IgD-negative memory B cell (primary cell): ENCODE measurements around the gene OR2M5. TPM values are rescaled to one million over a fixed set of nuclear protein-coding genes. Genes with fewer than 3 reads are reported as not detected.

ENCODE experiments used
- H3K27ac Mint-ChIP-seq, 3 donors: one replicate each; pipeline ENCODE4 v1.8.0; 2020 to 2022; ENCODE audit warnings: mild to moderate bottlenecking in 3 of 3, mixed read lengths in 3 of 3, moderate library complexity in 1 of 3
- H3K27me3 Mint-ChIP-seq: one replicate; pipeline ENCODE4 v1.8.0; 2021; ENCODE audit warnings: mixed read lengths
- H3K36me3 Mint-ChIP-seq: one replicate; pipeline ENCODE4 v1.8.0; 2020; ENCODE audit warnings: mild to moderate bottlenecking, mixed read lengths
- H3K4me1 Mint-ChIP-seq, 3 donors: one replicate each; pipeline ENCODE4 v1.8.0; 2020 to 2022; ENCODE audit warnings: mixed read lengths in 3 of 3, mild to moderate bottlenecking in 1 of 3
- H3K4me3 Mint-ChIP-seq, 4 donors: one replicate each; pipeline ENCODE4 v1.8.0; 2020 to 2022; ENCODE audit warnings: mild to moderate bottlenecking in 4 of 4, mixed read lengths in 4 of 4, moderate library complexity in 3 of 4
- H3K9me3 Mint-ChIP-seq, 3 donors: one replicate each; pipeline ENCODE4 v1.8.0; 2020 to 2021; ENCODE audit warnings: mixed read lengths in 3 of 3, mild to moderate bottlenecking in 1 of 3
- polyA plus RNA-seq: library from polyadenylated mRNA; unstranded; fragments of 300-500 nt; fragmentation: Illumina TruSeq; gene quantifications from one replicate; pipeline ENCODE4 v1.2.3, GENCODE V29; 2021

Gene OR2M5
- polyA plus RNA-seq, 1 donor from 2014 or later, result not detected

DNA sequence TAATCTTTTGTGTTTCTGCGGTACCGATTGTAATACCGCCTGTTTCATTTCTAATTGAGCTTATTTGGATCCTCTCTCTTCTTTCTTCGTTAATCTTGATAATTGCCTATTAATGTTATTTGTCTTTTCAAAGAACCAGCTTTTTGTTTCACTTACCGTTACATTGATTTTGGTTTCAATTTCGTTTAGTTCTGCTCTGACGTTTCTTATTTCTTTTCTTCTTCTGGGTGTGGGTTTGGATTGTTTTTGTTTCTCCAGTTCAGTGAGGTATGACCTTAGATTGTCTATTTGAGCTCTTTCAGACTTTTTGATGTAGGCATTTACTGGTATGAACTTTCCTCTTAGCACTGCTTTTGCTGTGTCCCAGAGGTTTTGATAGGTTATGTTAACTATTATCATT is 39.0 kb downstream of the OR2M5 start:
- H3K27ac Mint-ChIP-seq, result no peak overlapping the region
- peaks cover 1% of the 10 kb centered on the region for H3K27me3 Mint-ChIP-seq
- peaks cover 5 to 12% (median 12%) of the 10 kb centered on the region in 3 donors for H3K9me3 Mint-ChIP-seq
- peaks cover 0 to 1% (median 0%) of the 10 kb centered on the region in 3 donors for H3K4me1 Mint-ChIP-seq
- peaks cover 4% of the 10 kb centered on the region for H3K36me3 Mint-ChIP-seq
- H3K4me3 Mint-ChIP-seq, result no peak overlapping the region

- peaks cover under 1 to 13% (median 12%) of the 10 kb centered on the region in 3 donors for H3K9me3 Mint-ChIP-seq
- H3K27ac Mint-ChIP-seq, result no peak overlapping the region
- H3K4me1 Mint-ChIP-seq, result peaks cover 0 to 1% (median 0%) of the 10 kb centered on the region in 3 donors
- peaks cover under 1% of the 10 kb centered on the region for H3K27me3 Mint-ChIP-seq
- no peak overlapping the region for H3K4me3 Mint-ChIP-seq
- no peaks in the 10 kb centered on the region for H3K36me3 Mint-ChIP-seq
Observed at GRCh38 chr1:248187363-248187762, 42.4 kb downstream of the OR2M5 start.

GRCh38 chr1:248189026-248189425 is 44.1 kb downstream of the OR2M5 start:
- no peaks in the 10 kb centered on the region for H3K27me3 Mint-ChIP-seq
- H3K9me3 Mint-ChIP-seq, result peaks cover 4 to 20% (median 7%) of the 10 kb centered on the region in 3 donors
- H3K27ac Mint-ChIP-seq, result no peak overlapping the region
- H3K4me3 Mint-ChIP-seq, result no peak overlapping the region
- H3K4me1 Mint-ChIP-seq, result peaks cover 0 to 1% (median 0%) of the 10 kb centered on the region in 3 donors
- H3K36me3 Mint-ChIP-seq, result peaks cover 3% of the 10 kb centered on the region

GRCh38 chr1:248194117-248194516 is 49.2 kb downstream of the OR2M5 start:
- no peaks in the 10 kb centered on the region for H3K4me1 Mint-ChIP-seq
- H3K4me3 Mint-ChIP-seq, result no peak overlapping the region

More at GRCh38 chr1:248194117-248194516, 49.2 kb downstream of the OR2M5 start:
- no peak overlapping the region for H3K27ac Mint-ChIP-seq
- H3K27me3 Mint-ChIP-seq, result no peaks in the 10 kb centered on the region
- peaks cover 3% of the 10 kb centered on the region for H3K36me3 Mint-ChIP-seq
- H3K9me3 Mint-ChIP-seq, result peaks cover 9 to 22% (median 10%) of the 10 kb centered on the region in 3 donors

Other genes with a start within 250 kb of the OR2M5 start
- gene OR2W3, start 249.6 kb upstream of the OR2M5 start, polyA plus RNA-seq, result 0.91 TPM
- gene OR2T8, start 224.9 kb upstream of the OR2M5 start, polyA plus RNA-seq, result not detected
- not detected for gene OR2AJ1, start 220.3 kb upstream of the OR2M5 start, polyA plus RNA-seq
- gene OR2L8, start 196.3 kb upstream of the OR2M5 start, polyA plus RNA-seq, result not detected
- not detected for gene OR2AK2, start 179.9 kb upstream of the OR2M5 start, polyA plus RNA-seq
- gene OR2L5, start 131.5 kb upstream of the OR2M5 start, polyA plus RNA-seq, result not detected
- not detected for gene OR2L2, start 115.1 kb upstream of the OR2M5 start, polyA plus RNA-seq
- gene OR2L3, start 98.3 kb upstream of the OR2M5 start, polyA plus RNA-seq, result not detected
- 0.39 TPM for gene OR2L13, start 50.0 kb upstream of the OR2M5 start, polyA plus RNA-seq
- gene OR2M2, start 29.7 kb downstream of the OR2M5 start, polyA plus RNA-seq, result not detected
- not detected for gene OR2M3, start 52.1 kb downstream of the OR2M5 start, polyA plus RNA-seq
- not detected for gene OR2M4, start 86.3 kb downstream of the OR2M5 start, polyA plus RNA-seq
- not detected for gene OR2T33, start 132.8 kb downstream of the OR2M5 start, polyA plus RNA-seq
- not detected for gene OR2T12, start 158.3 kb downstream of the OR2M5 start, polyA plus RNA-seq
- not detected for gene OR2M7, start 179.4 kb downstream of the OR2M5 start, polyA plus RNA-seq
- not detected for gene OR14C36, start 203.6 kb downstream of the OR2M5 start, polyA plus RNA-seq
- not detected for gene OR2T4, start 216.5 kb downstream of the OR2M5 start, polyA plus RNA-seq
- not detected for gene OR2T6, start 230.6 kb downstream of the OR2M5 start, polyA plus RNA-seq